HG03135 (cell line): ENCODE measurements around the gene CCL4L2.
"Not testable (repeated sequence)": the region's sequence is repeated elsewhere in the genome, so short reads cannot be mapped to it uniquely, and the experiment has no call there.

Experiments
- ATAC-seq: cut with Tn5 transposase; IDR thresholded peaks from one replicate; pipeline ENCODE4 v1.9.1; 2021; ENCODE audit warnings: mild to moderate bottlenecking, moderate library complexity; ENCODE audit not compliant: unreplicated experiment

CCL4L2 gene

DNA sequence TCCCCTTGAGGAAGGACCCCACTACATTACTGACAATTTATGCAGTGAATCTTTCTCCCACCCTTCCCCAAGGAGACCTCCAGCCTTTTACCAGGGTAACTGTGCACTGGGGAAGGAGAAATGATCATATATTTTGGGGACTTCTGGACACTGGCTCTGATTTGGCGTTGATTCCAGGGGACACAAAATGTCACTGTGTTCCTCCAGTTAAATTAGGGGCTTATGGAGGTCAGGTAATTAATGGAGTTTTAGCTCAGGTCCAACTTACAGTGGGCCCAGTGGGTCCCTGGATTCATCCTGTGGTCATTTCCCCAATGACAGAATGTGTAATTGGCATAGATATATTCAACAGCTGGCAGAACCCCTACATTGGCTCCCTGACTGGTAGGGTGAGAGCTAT, 8.7 kb downstream of the CCL4L2 start:
- ATAC-seq, result not testable (repeated sequence)

- ATAC-seq, result not testable (repeated sequence)
These were observed 10.1 kb downstream of the CCL4L2 start for GRCh38 chr17:36220737-36221580.

DNA sequence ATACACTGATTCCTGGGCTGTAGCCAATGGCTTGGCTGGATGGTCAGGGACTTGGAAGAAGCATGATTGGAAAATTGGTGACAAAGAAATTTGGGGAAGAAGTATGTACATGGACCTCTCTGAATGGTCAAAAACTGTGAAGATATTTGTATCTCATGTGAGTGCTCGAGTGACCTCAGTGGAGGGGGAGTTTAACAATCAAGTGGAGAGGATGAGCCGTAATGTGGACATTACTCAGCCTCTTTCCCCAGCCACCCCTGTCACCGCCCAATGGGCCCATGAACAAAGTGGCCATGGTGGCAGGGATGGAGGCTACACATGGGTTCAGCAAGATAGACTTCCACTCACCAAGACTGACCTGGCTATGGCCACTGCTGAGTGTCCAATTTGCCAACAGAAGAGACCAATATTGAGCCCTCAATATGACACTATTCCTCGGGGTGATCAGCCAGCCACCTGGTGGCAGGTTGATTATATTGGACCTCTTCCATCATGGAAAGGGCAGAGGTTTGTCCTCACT, 10.8 kb downstream of the CCL4L2 start:
- ATAC-seq, result not testable (repeated sequence)

- not testable (repeated sequence) for ATAC-seq
These were observed 12.1 kb downstream of the CCL4L2 start for GRCh38 chr17:36222967-36223366.

DNA sequence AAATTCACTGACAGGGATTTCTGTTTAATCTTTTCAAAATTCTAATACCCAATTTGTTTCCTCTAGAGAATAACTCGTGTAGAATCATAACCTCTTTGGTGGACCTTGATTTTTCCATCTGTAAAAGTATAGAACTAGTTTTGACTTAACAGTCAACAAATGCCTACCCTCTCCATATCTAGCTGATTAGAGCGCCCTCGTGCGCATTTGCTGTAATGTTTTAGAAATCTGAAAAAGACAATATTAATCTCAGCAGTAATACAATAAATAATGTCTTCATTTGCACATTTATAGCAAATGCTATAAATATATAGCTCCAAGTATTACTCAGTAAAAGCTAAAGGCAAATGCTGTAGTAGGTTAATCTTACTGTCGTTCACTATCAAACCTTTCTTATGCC, 18.8 kb downstream of the CCL4L2 start:
- ATAC-seq, result not testable (repeated sequence)

- ATAC-seq, result not testable (repeated sequence)
These were observed 31.2 kb downstream of the CCL4L2 start for GRCh38 chr17:36242046-36242445.
